Calu3 (cell line): Measurements from ENCODE around the gene PCED1B. TPM values are rescaled to one million over a fixed set of nuclear protein-coding genes. Genes with fewer than 3 reads are reported as not detected.

Experiments used
- BruUV-seq: library from RNA; stranded (reverse); fragments of 400-500 nt; replicated peaks from 2 replicates; lab custom pipeline; 2021; lab: Mats Ljungman, UMichigan
- CTCF ChIA-PET: fragments of 300-600 bp; sonication (Branson Sonifier 250); formaldehyde crosslinking; loops from one replicate; lab custom pipeline; 2022; ENCODE audit warnings: antibody characterized with exemption; lab: Charles Lee
- DNase-seq: peaks from one replicate; pipeline ENCODE4 v3.0.0; 2022
- H3K27ac Mint-ChIP-seq: one replicate; pipeline ENCODE4 v1.8.0; 2022; ENCODE audit warnings: mixed read lengths; ENCODE audit not compliant: unreplicated experiment
- H3K27me3 Mint-ChIP-seq: one replicate; pipeline ENCODE4 v1.8.0; 2022; ENCODE audit warnings: mixed read lengths; ENCODE audit not compliant: unreplicated experiment
- H3K36me3 Mint-ChIP-seq: one replicate; pipeline ENCODE4 v1.8.0; 2022; ENCODE audit warnings: mild to moderate bottlenecking, moderate library complexity, mixed read lengths; ENCODE audit not compliant: insufficient read depth, unreplicated experiment
- H3K4me1 Mint-ChIP-seq: one replicate; pipeline ENCODE4 v1.8.0; 2022; ENCODE audit warnings: mild to moderate bottlenecking, low read depth, mixed read lengths; ENCODE audit not compliant: unreplicated experiment
- H3K4me3 Mint-ChIP-seq: one replicate; pipeline ENCODE4 v1.8.0; 2022; ENCODE audit warnings: mild to moderate bottlenecking, low read depth, moderate library complexity, mixed read lengths; ENCODE audit not compliant: unreplicated experiment
- H3K9me3 Mint-ChIP-seq: one replicate; pipeline ENCODE4 v1.8.0; 2022; ENCODE audit warnings: low read depth, mixed read lengths; ENCODE audit not compliant: unreplicated experiment
- CTCF ChIP-seq: fragments of 200-600 bp; IDR thresholded peaks from one replicate; pipeline ENCODE4 v1.8.0; 2022; ENCODE audit warnings: antibody characterized with exemption; ENCODE audit not compliant: unreplicated experiment
- intact Hi-C: fragments of 100-400 bp; cut with micrococcal nuclease; formaldehyde crosslinking; loops from one replicate; pipeline ENCODE4 v1.10.0; 2022; ENCODE audit not compliant: unreplicated experiment
- total RNA-seq: library from RNA; stranded (reverse); gene quantifications from 2 replicates; pipeline ENCODE4 v1.2.3, GENCODE V29; 2022

Gene PCED1B
- total RNA-seq, 1 experiment from 2014 or later = 4.1 TPM

DNA sequence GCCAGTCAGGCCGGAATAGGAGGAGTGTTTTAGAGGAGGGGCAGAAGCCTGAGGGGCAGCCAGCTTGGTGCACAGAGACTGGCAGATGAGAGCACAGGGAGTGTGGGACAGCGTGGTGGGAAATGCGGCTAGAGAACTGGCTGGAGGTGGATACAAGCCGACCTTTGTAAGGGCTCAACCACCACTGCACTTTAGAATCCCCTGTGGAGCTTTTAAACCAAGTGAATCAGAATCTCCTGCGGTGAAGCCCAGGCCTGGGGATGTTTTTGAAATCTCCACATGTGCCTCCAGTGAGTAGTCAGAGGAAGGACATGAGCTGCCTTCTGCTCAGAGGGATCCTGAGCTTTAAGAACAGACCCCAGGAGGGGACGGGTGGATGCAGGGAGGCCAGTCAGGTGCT is 10.9 kb upstream of the PCED1B start:
- peaks cover 24% of the 10 kb centered on the region for H3K4me1 Mint-ChIP-seq
- no peak for DNase-seq
- no peak for TF ChIP-seq CTCF
- intact Hi-C loops = no loop called here
- BruUV-seq = no TSS peak
- H3K4me3 Mint-ChIP-seq = no peak overlapping the region
- no peaks in the 10 kb centered on the region for H3K9me3 Mint-ChIP-seq
- CTCF ChIA-PET = no interaction called here
- H3K27me3 Mint-ChIP-seq = no peaks in the 10 kb centered on the region
- no peak overlapping the region for H3K27ac Mint-ChIP-seq
- no peaks in the 10 kb centered on the region for H3K36me3 Mint-ChIP-seq

- H3K27me3 Mint-ChIP-seq = no peaks in the 10 kb centered on the region
- BruUV-seq = no TSS peak
- no peak overlapping the region for H3K4me3 Mint-ChIP-seq
- CTCF ChIA-PET = interaction anchor here (0.6 to 2.7 kb wide), 8 partner anchors 10 to 808 kb away, joined by 3 to 28 read pairs (median 4); partner anchors contain the start of genes AMIGO2 and PCED1B
- intact Hi-C loops = loop anchor here (2.0 kb wide), 1 partner anchor 38 kb away; no protein-coding TSS in a partner anchor
- TF ChIP-seq CTCF = no peak
- H3K4me1 Mint-ChIP-seq = peaks cover 29% of the 10 kb centered on the region
- DNase-seq = no peak
- no peak overlapping the region for H3K27ac Mint-ChIP-seq
- no peaks in the 10 kb centered on the region for H3K9me3 Mint-ChIP-seq
- peaks cover 6% of the 10 kb centered on the region for H3K36me3 Mint-ChIP-seq
Observed at GRCh38 chr12:47070310-47070709, 9.1 kb upstream of the PCED1B start.

GRCh38 chr12:47071241-47071852 is 8.1 kb upstream of the PCED1B start:
- intact Hi-C loops = loop anchor here (2.0 kb wide), 1 partner anchor 39 kb away; no protein-coding TSS in a partner anchor
- no TSS peak for BruUV-seq
- no peak overlapping the region for H3K4me3 Mint-ChIP-seq
- H3K9me3 Mint-ChIP-seq = no peaks in the 10 kb centered on the region
- H3K27me3 Mint-ChIP-seq = no peaks in the 10 kb centered on the region
- CTCF ChIA-PET = interaction anchor here (0.6 to 2.7 kb wide), 9 partner anchors 9 to 311 kb away, joined by 3 to 28 read pairs (median 4); partner anchors contain the start of genes AMIGO2 and PCED1B
- peaks cover 15% of the 10 kb centered on the region for H3K36me3 Mint-ChIP-seq
- H3K27ac Mint-ChIP-seq = peak overlapping the region; percentile 26
- H3K4me1 Mint-ChIP-seq = peaks cover 37% of the 10 kb centered on the region
- TF ChIP-seq CTCF = peak; percentile 43
- no peak for DNase-seq

DNA sequence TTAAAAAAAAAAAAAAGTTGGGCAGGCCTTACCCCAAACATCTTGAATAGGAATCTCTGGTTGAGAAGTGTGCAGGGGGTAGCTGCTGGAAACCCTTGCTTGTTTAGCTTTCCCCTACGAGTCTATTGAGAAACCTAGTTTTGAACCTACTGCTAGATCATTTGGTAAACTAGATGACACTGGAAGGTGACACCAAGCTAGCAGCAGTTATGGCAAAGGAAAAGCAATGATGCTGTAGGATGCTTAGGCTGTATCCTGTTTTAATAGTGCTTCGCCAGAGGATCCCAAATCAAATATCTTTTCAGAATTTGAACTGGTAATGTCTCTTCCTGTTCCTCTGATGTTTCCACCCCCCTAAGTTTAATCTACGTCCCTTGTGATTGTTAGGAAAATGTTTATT is 5.5 kb upstream of the PCED1B start:
- CTCF ChIA-PET = interaction anchor here (0.7 kb wide), 1 partner anchor 316 kb away, joined by 3 read pairs; no protein-coding TSS in a partner anchor
- BruUV-seq = no TSS peak
- Mint-ChIP-seq H3K4me1 (peaks cover 31% of the 10 kb centered on the region), H3K4me3 (no peak overlapping the region), H3K36me3 (peaks cover 38% of the 10 kb centered on the region), H3K27me3 (no peaks in the 10 kb centered on the region), H3K9me3 (no peaks in the 10 kb centered on the region), H3K27ac (no peak overlapping the region)
- intact Hi-C loops = no loop called here
- no peak for TF ChIP-seq CTCF
- no peak for DNase-seq
